H54 (cell line): ENCODE results near the gene IPO4.

Experiments used
- DNase-seq: peaks from one replicate; pipeline ENCODE4 v3.0.0; 2011; ENCODE audit warnings: low spot score, mixed read lengths; ENCODE audit not compliant: insufficient read length
- FAIRE-seq: peaks from 3 replicates; lab custom pipeline; 2011; peaks lifted over from hg19 to GRCh38; lab: Jason Lieb, UNC
- POLR2A ChIP-seq: IDR thresholded peaks from 2 replicates; pipeline ENCODE4 v1.6.1; 2011; ENCODE audit warnings: low read depth, mild to moderate bottlenecking, low read length

Gene IPO4

DNA sequence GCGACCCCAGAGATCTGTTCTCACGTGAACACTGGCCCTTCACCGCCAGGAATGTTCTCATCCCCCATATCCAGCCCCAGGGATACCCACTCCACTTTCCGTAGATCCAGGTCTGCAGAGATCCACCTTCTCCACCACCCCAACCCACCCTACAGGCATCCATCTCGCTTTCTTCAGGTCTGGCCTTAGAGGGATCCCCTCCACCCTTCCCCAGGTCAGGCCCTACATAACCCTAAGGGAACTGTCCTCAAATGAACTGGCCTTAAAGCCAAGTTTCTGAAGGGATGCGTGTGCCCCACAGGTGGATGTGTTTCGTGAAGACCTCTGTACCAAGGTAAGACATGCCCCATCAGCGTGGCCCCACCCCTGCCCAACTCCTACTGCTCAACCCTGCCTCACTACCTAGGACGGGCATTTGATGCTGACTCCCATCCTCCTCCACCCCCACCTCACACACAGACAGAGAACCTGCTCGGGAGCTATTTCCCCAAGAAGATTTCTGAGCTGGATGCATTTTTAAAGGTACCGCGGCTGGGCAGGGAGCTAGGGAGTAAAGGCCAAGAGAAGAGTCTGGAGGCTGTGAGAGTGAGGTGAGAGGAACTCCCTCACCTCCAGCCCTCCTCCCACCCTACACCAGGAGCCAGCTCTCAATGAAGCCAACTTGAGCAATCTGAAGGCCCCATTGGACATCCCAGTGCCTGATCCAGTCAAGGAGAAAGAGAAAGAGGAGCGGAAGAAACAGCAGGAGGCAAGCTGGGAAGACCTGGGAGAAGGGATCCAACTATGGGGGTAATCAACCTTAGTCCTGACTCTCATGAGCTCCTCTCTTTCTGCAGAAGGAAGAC is 51.7 kb downstream of the IPO4 start:
- no peak for TF ChIP-seq POLR2A
- DNase-seq = no peak
- no peak for FAIRE-seq

DNA sequence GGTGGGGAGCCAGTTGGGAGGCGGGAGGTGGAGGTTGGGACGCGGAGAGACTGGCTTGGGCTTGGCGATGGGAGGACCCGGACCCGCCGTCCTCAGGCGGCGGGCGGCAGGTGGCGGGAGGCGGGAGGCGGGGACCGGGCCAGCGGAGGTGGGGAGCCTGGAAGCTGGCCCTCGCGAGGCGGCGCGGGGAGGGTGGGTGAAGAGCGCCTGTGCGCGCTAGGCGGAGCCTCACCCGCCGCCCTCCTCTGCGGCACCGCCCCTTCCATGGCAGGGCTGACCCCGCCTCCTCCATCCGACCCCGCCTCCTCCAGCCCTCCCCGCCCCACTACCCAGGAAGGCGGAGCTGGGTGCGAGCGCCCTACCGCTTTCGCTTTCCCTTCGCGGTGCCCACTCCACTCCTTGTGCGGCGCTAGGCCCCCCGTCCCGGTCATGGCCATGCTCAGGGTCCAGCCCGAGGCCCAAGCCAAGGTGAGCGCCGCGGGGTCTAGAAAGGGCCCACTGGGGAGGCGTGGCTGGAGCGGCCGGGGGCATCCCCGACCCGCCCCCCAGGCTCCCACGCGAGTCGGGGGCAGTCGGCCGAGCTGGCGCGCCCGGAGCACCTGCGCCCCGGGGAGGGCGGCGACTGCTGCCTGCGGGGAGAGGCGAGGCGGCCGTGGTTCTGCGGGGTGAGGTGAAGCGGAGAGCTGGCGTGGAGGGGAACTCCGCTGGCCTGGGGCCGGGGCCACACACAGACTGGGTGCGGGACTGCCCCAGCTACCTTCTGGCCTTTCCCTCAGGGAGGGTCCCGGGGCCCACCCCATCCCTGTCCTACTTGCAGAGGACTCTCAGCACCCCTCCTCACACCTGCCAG is 52.6 kb downstream of the IPO4 start, which contains the start of gene PSME1:
Gene PSME1, plus strand, starts transcription at position 361 of the 850 bp plus-strand sequence. Its CDS starts 69 bp downstream, at position 430.
- TF ChIP-seq POLR2A = peak; percentile 22; the same call in 1 of the 2 replicates
- DNase-seq (peak; percentile 59), FAIRE-seq (peak; percentile 81)

DNA sequence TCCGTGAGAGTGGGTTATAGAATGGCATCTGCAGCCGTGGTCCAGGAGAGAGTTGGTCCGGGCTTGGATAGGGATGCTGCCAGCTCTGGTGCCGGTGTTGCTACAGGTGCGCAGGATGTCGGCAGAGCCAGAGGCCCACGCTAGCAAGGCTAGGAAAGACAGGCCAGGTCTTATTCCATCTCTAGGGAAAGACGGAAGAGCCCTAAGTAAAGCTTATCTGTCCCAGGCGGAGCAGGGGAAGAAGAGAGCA is 53.1 kb downstream of the IPO4 start:
- DNase-seq = no peak
- FAIRE-seq = no peak
- TF ChIP-seq POLR2A = no peak

DNA sequence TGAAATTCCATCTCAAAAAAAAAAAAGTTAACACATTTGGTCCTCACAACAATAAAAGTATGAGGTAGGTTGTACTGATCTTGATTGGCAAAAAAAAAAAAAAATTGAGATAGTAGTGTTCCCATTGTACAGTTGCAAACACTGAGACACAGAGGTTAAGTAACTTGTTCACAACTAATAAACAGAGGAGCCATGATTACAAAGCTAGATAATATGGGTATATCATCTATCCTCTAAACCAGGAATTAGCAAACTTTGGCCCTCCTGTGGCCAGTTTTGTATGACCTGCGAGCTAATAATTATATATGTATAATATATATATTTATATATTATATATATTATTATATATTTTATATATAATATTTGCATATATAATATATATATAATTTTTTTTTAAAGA is 54.9 kb downstream of the IPO4 start:
- no peak for TF ChIP-seq POLR2A
- FAIRE-seq (no peak), DNase-seq (no peak)

DNA sequence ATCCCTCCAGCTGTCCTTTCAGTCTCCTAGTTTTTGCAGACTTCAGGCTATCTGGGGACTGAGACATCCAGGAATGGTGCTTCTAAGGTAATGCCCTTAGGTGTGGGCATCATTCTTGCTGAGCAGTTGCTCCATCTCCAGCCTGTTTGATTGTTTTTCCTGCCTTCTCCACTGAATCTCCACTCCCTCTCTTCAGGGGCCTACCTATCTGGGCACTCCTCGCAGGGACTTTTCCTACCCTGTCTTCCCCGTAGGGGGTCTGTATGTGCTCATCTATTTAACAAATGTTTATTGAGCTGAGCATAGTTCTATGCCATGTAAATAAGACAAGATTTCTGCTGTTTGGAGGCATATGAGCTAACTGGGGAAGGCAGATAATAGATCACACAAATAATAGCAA is 55.6 kb downstream of the IPO4 start:
- no peak for DNase-seq
- no peak for TF ChIP-seq POLR2A
- no peak for FAIRE-seq

DNA sequence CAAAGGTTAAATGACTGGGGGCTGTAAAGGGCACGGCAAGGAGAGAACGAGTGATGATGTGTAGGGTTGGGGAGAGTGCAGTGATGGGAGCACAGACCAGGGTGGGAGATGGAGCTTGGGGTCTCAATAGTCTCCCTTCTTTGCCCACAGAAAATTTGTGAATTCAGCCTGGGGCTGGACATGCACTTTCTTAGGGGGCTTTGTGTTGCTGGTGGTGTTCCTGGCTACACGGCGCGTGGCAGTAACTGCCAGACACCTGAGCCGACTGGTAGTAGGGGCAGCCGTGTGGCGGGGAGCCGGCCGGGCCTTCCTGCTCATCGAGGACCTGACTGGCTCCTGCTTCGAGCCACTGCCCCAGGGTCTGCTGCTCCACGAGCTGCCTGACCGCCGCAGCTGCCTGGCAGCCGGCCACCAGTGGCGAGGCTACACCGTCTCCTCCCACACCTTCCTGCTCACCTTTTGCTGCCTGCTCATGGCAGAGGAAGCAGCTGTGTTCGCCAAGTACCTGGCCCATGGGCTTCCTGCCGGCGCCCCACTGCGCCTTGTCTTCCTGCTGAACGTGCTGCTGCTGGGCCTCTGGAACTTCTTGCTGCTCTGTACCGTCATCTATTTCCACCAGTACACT is 56.4 kb downstream of the IPO4 start:
- no peak for FAIRE-seq
- DNase-seq = no peak

DNA sequence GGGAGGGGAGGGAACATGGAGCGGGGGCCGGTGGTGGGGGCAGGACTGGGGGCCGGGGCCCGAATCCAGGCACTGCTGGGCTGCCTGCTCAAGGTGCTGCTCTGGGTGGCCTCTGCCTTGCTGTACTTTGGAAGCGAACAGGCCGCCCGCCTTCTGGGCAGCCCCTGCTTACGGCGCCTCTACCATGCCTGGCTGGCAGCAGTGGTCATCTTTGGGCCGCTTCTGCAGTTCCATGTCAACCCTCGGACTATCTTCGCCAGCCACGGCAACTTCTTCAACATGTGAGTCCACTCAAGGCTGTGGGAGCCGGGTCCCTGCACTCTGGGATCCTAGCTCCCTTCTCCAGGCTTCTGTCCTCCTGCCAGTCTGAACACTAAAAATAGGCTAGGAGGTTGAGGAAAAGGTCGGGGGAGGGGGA is 57.1 kb downstream of the IPO4 start:
- DNase-seq (no peak), FAIRE-seq (no peak)
- no peak for TF ChIP-seq POLR2A

More for the DNA sequence above, 56.4 kb downstream of the IPO4 start:
- TF ChIP-seq POLR2A = no peak

DNA sequence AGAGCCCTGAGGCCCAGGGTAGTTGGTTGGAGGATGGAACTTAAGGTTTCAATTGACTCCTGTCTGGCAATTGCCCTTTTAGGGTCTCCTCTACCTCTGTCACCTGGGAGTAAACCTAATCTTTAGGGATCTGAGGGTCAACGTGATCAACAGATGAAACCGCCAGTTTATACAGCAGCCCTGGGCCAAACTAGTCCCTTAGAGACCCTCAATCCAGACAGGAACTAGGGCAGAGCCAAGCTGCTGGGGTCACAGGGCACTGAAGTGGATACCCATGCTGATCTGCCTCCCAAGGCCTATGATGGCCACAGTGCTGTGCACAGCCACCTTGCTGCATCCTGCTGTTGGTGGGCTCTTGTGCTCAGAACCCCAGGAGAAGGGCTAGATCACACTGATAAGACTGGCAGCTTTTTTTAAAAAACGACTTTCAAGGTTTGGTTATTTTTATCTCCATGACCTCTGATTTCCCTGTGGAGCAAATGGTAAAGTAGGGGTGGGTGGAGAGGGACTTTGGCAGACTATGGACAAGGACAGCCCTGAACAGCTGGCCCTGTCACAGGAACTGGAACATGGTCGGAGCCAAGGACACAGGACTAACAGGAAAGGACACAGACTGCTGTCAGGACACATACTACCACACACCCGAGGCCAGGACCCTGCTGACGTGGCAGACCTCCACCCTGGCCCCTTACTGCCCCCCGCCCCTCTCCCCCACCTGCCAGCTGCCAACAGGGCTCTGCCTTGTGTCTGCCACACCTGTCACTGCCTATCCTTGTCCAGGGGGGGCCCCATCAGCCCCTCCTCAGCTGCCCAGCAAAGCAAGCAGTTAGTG is 57.7 kb downstream of the IPO4 start:
- TF ChIP-seq POLR2A = no peak
- no peak for DNase-seq
- FAIRE-seq = no peak

DNA sequence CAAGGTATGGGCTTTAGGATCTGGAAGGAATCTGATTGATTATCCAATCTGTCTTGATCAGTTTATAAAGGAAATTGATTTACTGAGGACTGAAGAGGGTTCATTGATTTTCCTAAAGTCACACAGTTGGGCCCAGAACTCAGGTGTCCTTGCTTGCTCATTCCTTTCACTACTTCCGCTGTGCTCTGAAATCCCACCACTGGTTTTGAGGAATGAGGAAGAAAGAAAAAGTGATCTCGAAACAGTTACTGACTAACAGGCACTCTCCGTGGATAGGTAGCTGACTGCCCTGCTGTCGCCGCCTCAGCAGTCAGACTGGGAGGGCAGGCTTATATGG is 58.3 kb downstream of the IPO4 start, which contains the start of gene FITM1:
Gene FITM1, plus strand, starts transcription at position 280 of the 337 bp plus-strand sequence. CDS start 905 bp downstream, outside the sequence.
- no peak for TF ChIP-seq POLR2A
- DNase-seq (no peak), FAIRE-seq (no peak)
